ENCODE results near the gene AQP10. TPM values are rescaled to one million over a fixed set of nuclear protein-coding genes. Genes with fewer than 3 reads are reported as not detected.

The AQP10 gene
- total RNA-seq, 2 donors from 2014 or later = 0.26 TPM; not detected in 1

GRCh38 chr1:154327466-154328317 lies 6.8 kb downstream of the AQP10 start:
- intact Hi-C loops (cut with DNase I) = no loop called here
- H3K36me3 ChIP-seq (replicated peaks in 1 of 2; ENCODE audit: insufficient read depth in 1 of 2, low read depth in 2 of 2) = no peaks in the 10 kb centered on the region
- H3K9me3 ChIP-seq = no peaks in the 10 kb centered on the region
- ATAC-seq (no peak), DNase-seq (no peak)
- TF ChIP-seq POLR2A (IDR thresholded peaks at IDR 0.05) (no peak), CTCF (IDR thresholded peaks at IDR 0.05) (no peak)
- H3K4me1 ChIP-seq = peaks cover 46% of the 10 kb centered on the region
- WGBS, 2 donors = 27 to 29% methylated on average over 5 of the region's 5 CpGs
- H3K4me3 ChIP-seq = no peak overlapping the region
- no peaks in the 10 kb centered on the region for H3K27me3 ChIP-seq
- H3K27ac ChIP-seq = peak overlapping the region in 2 of 4 donors; percentile 18 to 49

GRCh38 chr1:154328318-154329151 lies 7.6 kb downstream of the AQP10 start:
- H3K36me3 ChIP-seq (replicated peaks in 1 of 2; ENCODE audit: insufficient read depth in 1 of 2, low read depth in 2 of 2) = no peaks in the 10 kb centered on the region
- WGBS, 2 donors = 4 to 7% methylated on average over 20 to 76 of the region's 76 CpGs
- H3K9me3 ChIP-seq = no peaks in the 10 kb centered on the region
- H3K27ac ChIP-seq = peak overlapping the region in 3 of 4 donors; percentile 18 to 49 (median 48)
- DNase-seq (peak; percentile 82 to 89 (median 86)), ATAC-seq (peak; percentile 83)
- H3K4me1 ChIP-seq = peaks cover 46% of the 10 kb centered on the region
- no peak overlapping the region for H3K4me3 ChIP-seq
- TF ChIP-seq CTCF (IDR thresholded peaks at IDR 0.05) (no peak), POLR2A (IDR thresholded peaks at IDR 0.05) (peak in 1 of 3 donors; percentile 13)
- no peaks in the 10 kb centered on the region for H3K27me3 ChIP-seq
- intact Hi-C loops (cut with DNase I) = no loop called here

GRCh38 chr1:154329152-154329521 lies 8.2 kb downstream of the AQP10 start:
- ATAC-seq (no peak), DNase-seq (no peak)
- Histone ChIP-seq H3K4me1 (peaks cover 47% of the 10 kb centered on the region), H3K27ac (peak overlapping the region in 2 of 4 donors; percentile 17 to 49), H3K36me3 (replicated peaks in 1 of 2; ENCODE audit: insufficient read depth in 1 of 2, low read depth in 2 of 2) (no peaks in the 10 kb centered on the region), H3K4me3 (no peak overlapping the region), H3K27me3 (no peaks in the 10 kb centered on the region), H3K9me3 (no peaks in the 10 kb centered on the region)
- no peak for TF ChIP-seq POLR2A (IDR thresholded peaks at IDR 0.05)
- peak in 1 of 7 experiments; percentile 6 for TF ChIP-seq CTCF (IDR thresholded peaks at IDR 0.05)
- intact Hi-C loops (cut with DNase I) = no loop called here
- 58 to 77% methylated on average over 6 of the region's 6 CpGs for WGBS, 2 donors

- intact Hi-C loops (cut with DNase I) = no loop called here
- H3K27ac ChIP-seq = no peak overlapping the region
Measured at GRCh38 chr1:154329551-154330131, 8.7 kb downstream of the AQP10 start.

GRCh38 chr1:154330669-154331068 lies 9.8 kb downstream of the AQP10 start:
- peaks cover 49% of the 10 kb centered on the region for H3K4me1 ChIP-seq
- H3K36me3 ChIP-seq (replicated peaks in 1 of 2; ENCODE audit: insufficient read depth in 1 of 2, low read depth in 2 of 2) = no peaks in the 10 kb centered on the region
- ATAC-seq (no peak), DNase-seq (no peak)
- TF ChIP-seq CTCF (IDR thresholded peaks at IDR 0.05) = no peak
- no peak for TF ChIP-seq POLR2A (IDR thresholded peaks at IDR 0.05)
- H3K27me3 ChIP-seq = no peaks in the 10 kb centered on the region
- H3K27ac ChIP-seq = no peak overlapping the region
- no peaks in the 10 kb centered on the region for H3K9me3 ChIP-seq
- intact Hi-C loops (cut with DNase I) = no loop called here
- no peak overlapping the region for H3K4me3 ChIP-seq

More at GRCh38 chr1:154329551-154330131, 8.7 kb downstream of the AQP10 start:
- Histone ChIP-seq H3K36me3 (replicated peaks in 1 of 2; ENCODE audit: insufficient read depth in 1 of 2, low read depth in 2 of 2) (no peaks in the 10 kb centered on the region), H3K4me3 (no peak overlapping the region), H3K27me3 (no peaks in the 10 kb centered on the region), H3K9me3 (no peaks in the 10 kb centered on the region), H3K4me1 (peaks cover 47% of the 10 kb centered on the region)
- no peak for ATAC-seq
- 76 to 81% methylated on average over 7 of the region's 7 CpGs for WGBS, 2 donors
- no peak for DNase-seq
- no peak for TF ChIP-seq POLR2A (IDR thresholded peaks at IDR 0.05)

Measured in body of pancreas (tissue), 4 donors.